ENCODE data around the gene SLC35F6. TPM values are rescaled to one million over a fixed set of nuclear protein-coding genes. Genes with fewer than 3 reads are reported as not detected.
A peak's percentile ranks its signal among the peaks of the same experiment; 100 is the strongest.

Gene SLC35F6
- total and polyA plus RNA-seq, 4 donors, result 14.8 to 49.9 (median 21.4) TPM

DNA sequence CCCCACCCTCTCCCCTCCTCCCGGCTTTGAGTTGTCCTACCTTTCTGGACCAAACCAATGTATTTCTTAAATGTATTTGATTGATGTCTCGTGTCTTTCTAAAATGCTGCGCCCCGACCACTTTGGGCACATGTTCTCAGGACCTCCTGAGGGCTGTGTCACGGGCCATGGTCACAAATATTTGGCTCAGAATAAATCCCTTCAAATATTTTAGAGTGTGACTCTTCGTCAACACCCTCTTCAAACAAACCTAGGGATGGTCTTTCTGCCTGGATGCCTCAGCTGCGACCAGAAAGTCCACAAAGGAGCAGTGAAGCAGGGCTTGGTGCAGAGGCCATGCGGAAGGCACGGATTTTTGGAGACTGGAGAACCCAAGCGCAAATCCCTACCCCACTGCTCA is 1.1 kb upstream of the SLC35F6 start:
- no peaks in the 10 kb centered on the region for H3K36me3 ChIP-seq (ENCODE audit: control insufficient read depth in 4 of 4, insufficient read depth in 4 of 4, low read length in 4 of 4)
- no peak overlapping the region for H3K9ac ChIP-seq (ENCODE audit: insufficient read depth in 1 of 2, low read length in 2 of 2)
- no peaks in the 10 kb centered on the region for H3K27me3 ChIP-seq (ENCODE audit: control insufficient read depth in 3 of 3, insufficient read depth in 3 of 3, low read length in 2 of 3)
- no peaks in the 10 kb centered on the region for H3K9me3 ChIP-seq (ENCODE audit: control insufficient read depth in 4 of 4, insufficient read depth in 3 of 4, low read length in 3 of 4)
- H3K4me3 ChIP-seq, result no peak overlapping the region
- TF ChIP-seq, protein P1, sequence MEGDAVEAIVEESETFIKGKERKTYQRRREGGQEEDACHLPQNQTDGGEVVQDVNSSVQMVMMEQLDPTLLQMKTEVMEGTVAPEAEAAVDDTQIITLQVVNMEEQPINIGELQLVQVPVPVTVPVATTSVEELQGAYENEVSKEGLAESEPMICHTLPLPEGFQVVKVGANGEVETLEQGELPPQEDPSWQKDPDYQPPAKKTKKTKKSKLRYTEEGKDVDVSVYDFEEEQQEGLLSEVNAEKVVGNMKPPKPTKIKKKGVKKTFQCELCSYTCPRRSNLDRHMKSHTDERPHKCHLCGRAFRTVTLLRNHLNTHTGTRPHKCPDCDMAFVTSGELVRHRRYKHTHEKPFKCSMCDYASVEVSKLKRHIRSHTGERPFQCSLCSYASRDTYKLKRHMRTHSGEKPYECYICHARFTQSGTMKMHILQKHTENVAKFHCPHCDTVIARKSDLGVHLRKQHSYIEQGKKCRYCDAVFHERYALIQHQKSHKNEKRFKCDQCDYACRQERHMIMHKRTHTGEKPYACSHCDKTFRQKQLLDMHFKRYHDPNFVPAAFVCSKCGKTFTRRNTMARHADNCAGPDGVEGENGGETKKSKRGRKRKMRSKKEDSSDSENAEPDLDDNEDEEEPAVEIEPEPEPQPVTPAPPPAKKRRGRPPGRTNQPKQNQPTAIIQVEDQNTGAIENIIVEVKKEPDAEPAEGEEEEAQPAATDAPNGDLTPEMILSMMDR (IDR thresholded peaks at IDR 0.05; ENCODE audit: control extremely low read depth, extremely low read depth), result no peak
- no peak overlapping the region for H3K27ac ChIP-seq (ENCODE audit: low read depth in 1 of 2, low read length in 1 of 2)
- peaks cover 0 to 23% (median 7%) of the 10 kb centered on the region in 5 donors for H3K4me1 ChIP-seq (ENCODE audit: control insufficient read depth in 5 of 5, insufficient read depth in 5 of 5, low read length in 5 of 5)
- WGBS, 2 donors, result 93 to 96% methylated on average over 10 of the region's 10 CpGs
- no peak for ATAC-seq (ENCODE audit: insufficient read depth, low FRiP score)
- no peak for DNase-seq

DNA sequence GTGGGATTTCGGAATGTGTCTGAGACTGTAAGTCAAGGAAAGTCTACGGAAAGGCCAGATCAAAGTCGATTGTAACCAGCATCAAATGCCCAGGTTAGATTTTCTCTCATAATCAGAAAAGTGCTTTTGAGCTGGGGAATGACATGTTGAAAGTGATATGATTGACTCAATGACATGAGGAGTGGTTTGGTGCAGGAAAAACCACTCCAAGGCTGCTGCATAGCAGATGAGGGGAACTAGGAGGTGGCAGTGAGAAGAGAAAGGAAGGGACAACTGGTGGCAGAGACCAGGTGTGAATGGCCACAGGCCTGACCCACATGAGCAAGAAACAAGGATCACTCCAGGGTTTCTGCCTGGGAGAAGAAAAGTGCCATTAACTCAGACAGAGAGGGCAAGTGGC is 822 bp downstream of the SLC35F6 start:
- Histone ChIP-seq H3K36me3 (ENCODE audit: control insufficient read depth in 4 of 4, insufficient read depth in 4 of 4, low read length in 4 of 4) (peaks cover 0 to 3% (median 0%) of the 10 kb centered on the region in 4 donors), H3K27ac (ENCODE audit: low read depth in 1 of 2, low read length in 1 of 2) (peak overlapping the region; percentile 92 to 98), H3K27me3 (ENCODE audit: control insufficient read depth in 3 of 3, insufficient read depth in 3 of 3, low read length in 2 of 3) (no peaks in the 10 kb centered on the region), H3K4me3 (peak overlapping the region; percentile 97), H3K9me3 (ENCODE audit: control insufficient read depth in 4 of 4, insufficient read depth in 3 of 4, low read length in 3 of 4) (no peaks in the 10 kb centered on the region), H3K4me1 (ENCODE audit: control insufficient read depth in 5 of 5, insufficient read depth in 5 of 5, low read length in 5 of 5) (peaks cover 0 to 25% (median 5%) of the 10 kb centered on the region in 5 donors), H3K9ac (ENCODE audit: insufficient read depth in 1 of 2, low read length in 2 of 2) (peak overlapping the region; percentile 42 to 70)
- DNase-seq, result no peak
- TF ChIP-seq, protein P1 (IDR thresholded peaks at IDR 0.05; ENCODE audit: control extremely low read depth, extremely low read depth), result no peak
- 27 to 66% methylated on average over 3 of the region's 3 CpGs for WGBS, 2 donors
- ATAC-seq (ENCODE audit: insufficient read depth, low FRiP score), result no peak

DNA sequence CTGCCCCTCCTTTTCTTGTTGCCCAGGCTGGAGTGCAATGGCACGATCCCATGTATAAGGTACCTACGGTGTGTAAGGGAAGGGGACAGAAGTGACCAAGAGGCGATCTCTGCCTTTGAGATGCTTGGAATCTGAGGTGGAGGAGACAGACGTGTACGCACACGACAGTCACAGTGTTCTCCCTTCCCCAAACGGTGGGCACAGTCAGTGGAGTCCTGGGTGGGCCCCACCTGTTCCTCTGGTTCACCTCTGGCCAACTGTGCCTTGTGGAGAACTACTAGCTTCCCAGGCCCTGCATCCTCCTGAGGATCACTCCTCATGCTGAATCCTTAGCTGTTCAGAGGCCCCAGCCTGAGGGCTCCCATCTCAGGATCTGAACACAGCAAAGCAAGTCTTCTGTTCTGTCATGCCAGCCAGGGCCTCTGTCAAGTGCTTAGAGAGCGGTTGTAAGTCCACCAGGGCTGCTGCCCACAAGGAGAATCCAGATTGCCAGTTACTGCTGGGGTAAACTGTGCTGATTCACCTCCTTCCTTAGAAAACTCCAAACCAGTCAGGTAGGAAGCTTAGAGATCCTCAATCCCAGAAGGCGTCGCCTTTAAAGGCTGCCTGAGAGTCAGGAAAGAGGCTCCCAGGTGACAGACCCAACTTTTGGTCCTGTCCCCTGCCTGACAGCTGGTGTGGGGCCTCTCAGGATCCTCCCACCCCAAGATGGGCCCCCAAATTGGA is 1.6 kb downstream of the SLC35F6 start:
- Histone ChIP-seq H3K4me1 (ENCODE audit: control insufficient read depth in 5 of 5, insufficient read depth in 5 of 5, low read length in 5 of 5) (peaks cover 0 to 26% (median 5%) of the 10 kb centered on the region in 5 donors), H3K9me3 (ENCODE audit: control insufficient read depth in 4 of 4, insufficient read depth in 3 of 4, low read length in 3 of 4) (no peaks in the 10 kb centered on the region), H3K4me3 (peak overlapping the region; percentile 97), H3K36me3 (ENCODE audit: control insufficient read depth in 4 of 4, insufficient read depth in 4 of 4, low read length in 4 of 4) (peaks cover 0 to 3% (median under 1%) of the 10 kb centered on the region in 4 donors), H3K27me3 (ENCODE audit: control insufficient read depth in 3 of 3, insufficient read depth in 3 of 3, low read length in 2 of 3) (no peaks in the 10 kb centered on the region), H3K27ac (ENCODE audit: low read depth in 1 of 2, low read length in 1 of 2) (peak overlapping the region in 1 of 2 donors; percentile 21), H3K9ac (ENCODE audit: insufficient read depth in 1 of 2, low read length in 2 of 2) (no peak overlapping the region)
- ATAC-seq (ENCODE audit: insufficient read depth, low FRiP score) (no peak), DNase-seq (no peak)
- TF ChIP-seq, protein P1 (IDR thresholded peaks at IDR 0.05; ENCODE audit: control extremely low read depth, extremely low read depth), result no peak
- 84 to 93% methylated on average over 10 of the region's 10 CpGs for WGBS, 2 donors

Data from lung (tissue), 12 donors.